ENCODE measurements around the gene ATL3.

DNA sequence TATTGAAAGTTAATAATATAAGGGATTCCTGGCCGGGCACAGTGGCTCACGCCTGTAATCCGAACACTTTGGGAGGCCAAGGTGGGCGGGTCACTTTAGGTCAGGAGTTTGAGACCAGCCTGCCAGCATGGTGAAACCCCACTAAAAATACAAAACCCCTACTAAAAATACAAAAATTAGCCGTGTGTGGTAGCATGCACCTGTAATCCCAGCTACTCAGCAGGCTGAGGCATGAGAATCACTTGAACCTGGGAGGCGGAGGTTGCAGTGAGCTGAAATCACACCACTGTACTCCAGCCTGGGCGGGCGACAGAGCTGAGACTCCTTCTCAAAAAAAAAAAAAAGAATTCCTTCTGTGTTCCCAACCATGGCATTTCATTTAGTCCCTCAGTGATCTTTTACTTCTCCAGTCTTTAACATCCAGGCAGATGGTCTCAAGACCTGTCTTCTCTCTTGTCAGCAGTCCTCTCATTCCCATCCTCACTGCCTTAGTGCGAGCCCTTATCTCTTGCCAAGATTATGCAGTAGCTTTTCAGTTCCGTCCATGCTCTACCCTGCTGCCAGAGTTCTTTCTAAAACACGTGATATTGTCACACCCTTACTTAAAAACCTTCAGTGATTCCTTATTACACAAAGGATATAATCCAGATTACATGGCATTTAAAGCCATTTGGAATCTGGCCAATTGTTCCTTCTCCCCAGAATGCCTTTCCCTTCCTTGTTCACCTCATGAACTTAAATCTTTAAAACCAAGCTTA is 28.0 kb upstream of the ATL3 start:
- TF ChIP-seq CTCF (IDR thresholded peaks at IDR 0.05) (no peak), POLR2AphosphoS5 (IDR thresholded peaks at IDR 0.05; ENCODE audit: insufficient read depth in 1 of 2, low read depth in 1 of 2) (no peak)
